Activated CD4-positive, alpha-beta T cell treated with anti-CD3 and anti-CD28 coated beads, Interleukin-2, Interleukin-4, amounts not matched to agents 100 ng/mL and 50 ng/mL, durations not matched to agents 16 hours and 8 hours (primary cell): Measurements from ENCODE around the gene BMPR1B.
"Not testable (repeated sequence)": the region's sequence is repeated elsewhere in the genome, so short reads cannot be mapped to it uniquely, and the experiment has no call there.

ENCODE experiments used
- DNase-seq: peaks from one replicate; pipeline ENCODE4 v3.0.0-alpha.2; 2020; ENCODE audit warnings: low spot score

Gene BMPR1B

GRCh38 chr4:95038791-95039190 lies 281.0 kb downstream of the BMPR1B start:
- DNase-seq = no peak

GRCh38 chr4:95044324-95044837 lies 286.6 kb downstream of the BMPR1B start:
- no peak for DNase-seq

GRCh38 chr4:95045429-95045828 lies 287.7 kb downstream of the BMPR1B start:
- DNase-seq = no peak

- no peak for DNase-seq
Measured at GRCh38 chr4:95048296-95048695, 290.5 kb downstream of the BMPR1B start.

GRCh38 chr4:95049551-95050233 lies 291.9 kb downstream of the BMPR1B start:
- DNase-seq = no peak

GRCh38 chr4:95050980-95051701 lies 293.4 kb downstream of the BMPR1B start:
- DNase-seq = no peak

GRCh38 chr4:95051702-95052020 lies 293.9 kb downstream of the BMPR1B start:
- DNase-seq = no peak

GRCh38 chr4:95058991-95059390 lies 301.2 kb downstream of the BMPR1B start:
- DNase-seq = no peak

- no peak for DNase-seq
Measured at GRCh38 chr4:95059663-95060062, 301.9 kb downstream of the BMPR1B start.

GRCh38 chr4:95061220-95061619 lies 303.5 kb downstream of the BMPR1B start:
- no peak for DNase-seq

GRCh38 chr4:95061801-95062200 lies 304.0 kb downstream of the BMPR1B start:
- not testable (repeated sequence) for DNase-seq

- no peak for DNase-seq
Measured at GRCh38 chr4:95066050-95066449, 308.3 kb downstream of the BMPR1B start.

GRCh38 chr4:95068401-95068800 lies 310.6 kb downstream of the BMPR1B start:
- no peak for DNase-seq

GRCh38 chr4:95068818-95069478 lies 311.2 kb downstream of the BMPR1B start:
- no peak for DNase-seq

GRCh38 chr4:95071851-95072250 lies 314.1 kb downstream of the BMPR1B start:
- DNase-seq = no peak

GRCh38 chr4:95073646-95074045 lies 315.9 kb downstream of the BMPR1B start:
- no peak for DNase-seq

GRCh38 chr4:95077864-95078263 lies 320.1 kb downstream of the BMPR1B start:
- DNase-seq = no peak

- DNase-seq = no peak
Measured at GRCh38 chr4:95080969-95081368, 323.2 kb downstream of the BMPR1B start.

GRCh38 chr4:95084584-95084983 lies 326.8 kb downstream of the BMPR1B start:
- DNase-seq = no peak

- no peak for DNase-seq
Measured at GRCh38 chr4:95085124-95085833, 327.5 kb downstream of the BMPR1B start.

- DNase-seq = no peak
Measured at GRCh38 chr4:95086551-95086950, 328.8 kb downstream of the BMPR1B start.

GRCh38 chr4:95087657-95088455 lies 330.1 kb downstream of the BMPR1B start:
- no peak for DNase-seq
